ENCODE measurements around the gene MARCHF10. TPM values are rescaled to one million over a fixed set of nuclear protein-coding genes. Genes with fewer than 3 reads are reported as not detected.

MARCHF10 gene
- total RNA-seq, 1 experiment from 2014 or later, result not detected

DNA sequence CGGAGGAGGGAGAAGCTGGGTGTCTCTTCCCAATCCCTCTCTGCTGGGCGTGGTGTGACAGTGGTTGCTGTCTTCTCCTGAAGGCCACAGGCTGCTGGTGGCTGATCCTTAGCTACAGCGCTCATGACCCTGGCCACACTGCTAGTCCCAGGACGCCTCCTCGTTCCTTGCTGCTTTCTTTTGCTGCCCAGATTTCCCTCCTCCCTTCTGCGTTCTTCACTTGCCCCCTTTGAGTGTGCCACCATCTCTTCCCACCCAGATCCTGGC lies 90.6 kb downstream of the MARCHF10 start:
- no peaks in the 10 kb centered on the region for H3K36me3 ChIP-seq (ENCODE audit: control insufficient read depth in 1 of 2, insufficient read depth in 2 of 2, low read length in 2 of 2)
- no peaks in the 10 kb centered on the region for H4K20me1 ChIP-seq (ENCODE audit: insufficient read depth)
- TF ChIP-seq SP1 (IDR thresholded peaks at IDR 0.05; ENCODE audit: low read depth) (no peak), SRF (IDR thresholded peaks at IDR 0.05; ENCODE audit: low read depth) (no peak), POLR2AphosphoS5 (IDR thresholded peaks at IDR 0.05; ENCODE audit: low read depth, low read length) (no peak)
- peaks cover 19 to 49% of the 10 kb centered on the region in 2 experiments for H3K4me1 ChIP-seq (ENCODE audit: control insufficient read depth in 1 of 2, insufficient read depth in 2 of 2, low read length in 2 of 2)
- no peaks in the 10 kb centered on the region for H3K27me3 ChIP-seq (ENCODE audit: insufficient read depth, low read length)
- H2AFZ ChIP-seq (ENCODE audit: low read depth, low read length, poor library complexity, severe bottlenecking), result no peak overlapping the region
- BruUV-seq (replicated peaks), result no TSS peak
- H3K4me3 ChIP-seq (replicated peaks in 1 of 2; ENCODE audit: low read depth in 1 of 2, low read length in 2 of 2), result no peak overlapping the region
- POLR2A ChIA-PET, result no interaction called here
- intact Hi-C loops (cut with micrococcal nuclease), result no loop called here
- H3K9me2 ChIP-seq (ENCODE audit: insufficient read depth), result no peaks in the 10 kb centered on the region
- H3K4me2 ChIP-seq (ENCODE audit: low read length), result no peak overlapping the region
- DNase-seq (ENCODE audit: low read depth, low spot score) (no peak), ATAC-seq (no peak)
- CTCF ChIA-PET, result no interaction called here
- no peak overlapping the region for H3K27ac ChIP-seq (ENCODE audit: low read depth, low read length)
- H3K9ac ChIP-seq (ENCODE audit: low read length), result no peak overlapping the region
- RAD21 ChIA-PET (ENCODE audit: low non-redundant PET in 1 of 2, low total read pairs in 2 of 2, uncharacterized antibody in 2 of 2, unreplicated experiment in 2 of 2), result no interaction called here
- H3K9me3 ChIP-seq (ENCODE audit: control insufficient read depth in 1 of 2, insufficient read depth in 1 of 2, low read depth in 1 of 2, low read length in 2 of 2), result no peaks in the 10 kb centered on the region
- H3K79me2 ChIP-seq (ENCODE audit: insufficient read depth, low read length), result no peaks in the 10 kb centered on the region

DNA sequence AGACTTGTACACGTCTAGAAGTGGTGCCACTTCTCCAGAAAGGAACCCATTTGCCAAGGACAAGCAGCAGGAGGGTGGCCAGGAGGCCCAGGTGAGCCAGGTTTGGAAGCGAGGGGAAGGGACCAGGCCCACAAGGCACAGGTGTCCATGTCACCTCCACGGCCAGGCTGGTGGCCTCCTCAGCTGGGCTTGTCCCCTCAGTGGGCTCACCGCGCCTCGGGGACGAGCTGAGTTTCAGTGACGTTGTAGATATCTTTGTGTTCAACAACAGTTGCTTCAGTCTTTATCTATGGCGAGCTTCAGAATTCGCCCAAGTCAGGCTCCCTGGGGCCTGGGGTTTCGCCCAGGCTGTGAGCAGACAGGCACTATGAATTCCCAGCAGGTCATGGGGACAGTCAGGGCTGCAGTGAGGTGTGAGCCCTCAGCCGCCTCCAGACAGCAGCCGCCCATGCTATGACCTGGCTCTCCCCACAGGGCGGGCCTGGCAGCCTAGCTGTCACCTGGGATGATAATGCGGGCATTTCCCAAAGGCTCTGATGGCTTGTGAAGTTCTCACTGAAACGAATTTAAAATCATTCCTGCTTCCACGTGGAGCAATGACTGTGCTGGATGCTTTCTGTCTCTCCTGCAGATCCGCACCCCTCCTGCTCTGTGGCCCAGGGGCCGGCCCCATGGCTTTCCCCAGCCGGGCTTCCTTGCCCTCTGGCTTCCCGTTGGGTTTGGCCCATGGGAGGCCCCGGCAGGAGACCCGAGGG lies 91.1 kb downstream of the MARCHF10 start:
- no peaks in the 10 kb centered on the region for H3K36me3 ChIP-seq (ENCODE audit: control insufficient read depth in 1 of 2, insufficient read depth in 2 of 2, low read length in 2 of 2)
- intact Hi-C loops (cut with micrococcal nuclease), result no loop called here
- POLR2A ChIA-PET, result no interaction called here
- no peak overlapping the region for H3K9ac ChIP-seq (ENCODE audit: low read length)
- H3K4me3 ChIP-seq (replicated peaks in 1 of 2; ENCODE audit: low read depth in 1 of 2, low read length in 2 of 2), result no peak overlapping the region
- no peak overlapping the region for H2AFZ ChIP-seq (ENCODE audit: low read depth, low read length, poor library complexity, severe bottlenecking)
- no peaks in the 10 kb centered on the region for H3K9me3 ChIP-seq (ENCODE audit: control insufficient read depth in 1 of 2, insufficient read depth in 1 of 2, low read depth in 1 of 2, low read length in 2 of 2)
- DNase-seq (ENCODE audit: low read depth, low spot score) (no peak), ATAC-seq (no peak)
- H3K27ac ChIP-seq (ENCODE audit: low read depth, low read length), result 0 out of 2 replicates have a peak overlapping the region, but pooled peaks have one; percentile 7
- H3K4me2 ChIP-seq (ENCODE audit: low read length), result no peak overlapping the region
- H3K4me1 ChIP-seq (ENCODE audit: control insufficient read depth in 1 of 2, insufficient read depth in 2 of 2, low read length in 2 of 2), result peaks cover 19 to 49% of the 10 kb centered on the region in 2 experiments
- H3K27me3 ChIP-seq (ENCODE audit: insufficient read depth, low read length), result no peaks in the 10 kb centered on the region
- no TSS peak for BruUV-seq (replicated peaks)
- RAD21 ChIA-PET (ENCODE audit: low non-redundant PET in 1 of 2, low total read pairs in 2 of 2, uncharacterized antibody in 2 of 2, unreplicated experiment in 2 of 2), result no interaction called here
- CTCF ChIA-PET, result interaction anchor here (1.0 kb wide), 1 partner anchor 23 kb away, joined by 3 read pairs; no protein-coding TSS in a partner anchor
- H4K20me1 ChIP-seq (ENCODE audit: insufficient read depth), result no peaks in the 10 kb centered on the region
- H3K79me2 ChIP-seq (ENCODE audit: insufficient read depth, low read length), result no peaks in the 10 kb centered on the region
- H3K9me2 ChIP-seq (ENCODE audit: insufficient read depth), result no peaks in the 10 kb centered on the region
- no peak for TF ChIP-seq ZFX (IDR thresholded peaks at IDR 0.05)
- TF ChIP-seq CEBPB (IDR thresholded peaks at IDR 0.05; ENCODE audit: low read depth), result no peak
- no peak for TF ChIP-seq ATF3 (IDR thresholded peaks at IDR 0.05)
- TF ChIP-seq TCF7L2 (IDR thresholded peaks at IDR 0.05; ENCODE audit: borderline replicate concordance, extremely low read depth, insufficient read depth, insufficient read length), result no peak
- no peak for TF ChIP-seq CTCF (IDR thresholded peaks at IDR 0.05 in 2 of 3, conservative IDR thresholded peaks at IDR 0.05 in 1 of 3; ENCODE audit: borderline replicate concordance in 1 of 3, insufficient read depth in 1 of 3, low read depth in 2 of 3, low read length in 2 of 3)
- TF ChIP-seq ELF1 (IDR thresholded peaks at IDR 0.05; ENCODE audit: borderline replicate concordance, low read depth), result no peak
- no peak for TF ChIP-seq SP1 (IDR thresholded peaks at IDR 0.05; ENCODE audit: low read depth)
- no peak for TF ChIP-seq EZH2phosphoT487 (IDR thresholded peaks at IDR 0.05; ENCODE audit: borderline replicate concordance)
- no peak for TF ChIP-seq YY1 (IDR thresholded peaks at IDR 0.05; ENCODE audit: extremely low read depth, insufficient replicate concordance, low read depth, low read length)
- TF ChIP-seq, protein P1, sequence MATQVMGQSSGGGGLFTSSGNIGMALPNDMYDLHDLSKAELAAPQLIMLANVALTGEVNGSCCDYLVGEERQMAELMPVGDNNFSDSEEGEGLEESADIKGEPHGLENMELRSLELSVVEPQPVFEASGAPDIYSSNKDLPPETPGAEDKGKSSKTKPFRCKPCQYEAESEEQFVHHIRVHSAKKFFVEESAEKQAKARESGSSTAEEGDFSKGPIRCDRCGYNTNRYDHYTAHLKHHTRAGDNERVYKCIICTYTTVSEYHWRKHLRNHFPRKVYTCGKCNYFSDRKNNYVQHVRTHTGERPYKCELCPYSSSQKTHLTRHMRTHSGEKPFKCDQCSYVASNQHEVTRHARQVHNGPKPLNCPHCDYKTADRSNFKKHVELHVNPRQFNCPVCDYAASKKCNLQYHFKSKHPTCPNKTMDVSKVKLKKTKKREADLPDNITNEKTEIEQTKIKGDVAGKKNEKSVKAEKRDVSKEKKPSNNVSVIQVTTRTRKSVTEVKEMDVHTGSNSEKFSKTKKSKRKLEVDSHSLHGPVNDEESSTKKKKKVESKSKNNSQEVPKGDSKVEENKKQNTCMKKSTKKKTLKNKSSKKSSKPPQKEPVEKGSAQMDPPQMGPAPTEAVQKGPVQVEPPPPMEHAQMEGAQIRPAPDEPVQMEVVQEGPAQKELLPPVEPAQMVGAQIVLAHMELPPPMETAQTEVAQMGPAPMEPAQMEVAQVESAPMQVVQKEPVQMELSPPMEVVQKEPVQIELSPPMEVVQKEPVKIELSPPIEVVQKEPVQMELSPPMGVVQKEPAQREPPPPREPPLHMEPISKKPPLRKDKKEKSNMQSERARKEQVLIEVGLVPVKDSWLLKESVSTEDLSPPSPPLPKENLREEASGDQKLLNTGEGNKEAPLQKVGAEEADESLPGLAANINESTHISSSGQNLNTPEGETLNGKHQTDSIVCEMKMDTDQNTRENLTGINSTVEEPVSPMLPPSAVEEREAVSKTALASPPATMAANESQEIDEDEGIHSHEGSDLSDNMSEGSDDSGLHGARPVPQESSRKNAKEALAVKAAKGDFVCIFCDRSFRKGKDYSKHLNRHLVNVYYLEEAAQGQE (IDR thresholded peaks at IDR 0.05; ENCODE audit: low read depth), result no peak
- TF ChIP-seq POLR2A (IDR thresholded peaks at IDR 0.05; ENCODE audit: borderline replicate concordance, extremely low read depth, insufficient read depth, insufficient read length), result no peak
- no peak for TF ChIP-seq EZH2 (IDR thresholded peaks at IDR 0.05)
- no peak for TF ChIP-seq EGR1 (IDR thresholded peaks at IDR 0.05; ENCODE audit: low read depth)
